Spleen (tissue), 7 donors: ENCODE measurements around the gene BAG1.

Source experiments
- POLR2A ChIP-seq, 3 donors: fragments of 450-650 bp; IDR thresholded peaks; one replicate each; pipeline ENCODE4 v1.5.1; 2017; ENCODE audit warnings: antibody characterized with exemption in 3 of 3, mild to moderate bottlenecking in 1 of 3
- TF ChIP-seq, protein P1 (sequence below), 11 experiments: fragments of 200-600 bp in 7 of 11; fragments of 450-650 bp in 4 of 11; sonication (generic) in 4 of 11; IDR thresholded peaks in 8 of 11; conservative IDR thresholded peaks in 3 of 11; 1 replicate in 7 of 11; 2 replicates in 4 of 11; pipeline versions ENCODE4 v1.4.0 to v1.8.0; 2016 to 2021; ENCODE audit warnings: antibody characterized with exemption in 11 of 11, inconsistent platforms in 4 of 11, mild to moderate bottlenecking in 1 of 11
- donor health status: DM: no; HTN: no; CAD: no; lungs with moderate emphysema.
- donor health status: DM: no; HTN: no; CAD: no.
- donor health status: DM: no; HTN: no; CAD: no.

DNA sequence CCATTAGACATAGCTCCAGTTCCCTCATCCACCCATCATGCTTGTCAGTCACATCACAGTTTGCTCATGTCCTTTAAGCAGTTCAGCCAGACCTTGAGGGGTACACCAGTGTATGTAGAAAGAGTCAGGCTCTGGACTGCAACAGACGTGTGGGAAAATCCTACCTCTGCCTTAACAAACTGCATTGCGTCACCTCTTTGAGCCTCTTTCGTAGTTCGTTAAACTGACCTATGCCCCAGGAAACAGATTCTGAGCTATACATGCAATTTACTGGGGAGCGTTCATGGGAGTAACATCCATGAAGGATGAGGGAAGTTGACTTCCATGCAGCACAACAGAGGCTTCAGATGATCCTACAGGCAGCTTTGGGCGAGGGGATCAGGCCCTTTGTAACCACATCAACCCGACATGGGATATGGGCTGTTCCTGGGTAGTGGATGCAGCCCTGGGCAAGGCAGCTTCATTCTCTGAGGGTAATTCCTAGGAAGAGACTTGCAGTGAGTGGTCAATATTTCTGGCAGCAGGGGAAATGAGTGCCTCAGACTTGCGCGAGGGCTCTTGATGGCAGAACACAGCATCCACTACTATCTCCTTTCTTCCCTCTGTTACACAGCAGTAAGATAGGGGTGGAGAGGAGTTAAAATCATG lies 20.2 kb downstream of the BAG1 start:
- TF ChIP-seq, protein P1, sequence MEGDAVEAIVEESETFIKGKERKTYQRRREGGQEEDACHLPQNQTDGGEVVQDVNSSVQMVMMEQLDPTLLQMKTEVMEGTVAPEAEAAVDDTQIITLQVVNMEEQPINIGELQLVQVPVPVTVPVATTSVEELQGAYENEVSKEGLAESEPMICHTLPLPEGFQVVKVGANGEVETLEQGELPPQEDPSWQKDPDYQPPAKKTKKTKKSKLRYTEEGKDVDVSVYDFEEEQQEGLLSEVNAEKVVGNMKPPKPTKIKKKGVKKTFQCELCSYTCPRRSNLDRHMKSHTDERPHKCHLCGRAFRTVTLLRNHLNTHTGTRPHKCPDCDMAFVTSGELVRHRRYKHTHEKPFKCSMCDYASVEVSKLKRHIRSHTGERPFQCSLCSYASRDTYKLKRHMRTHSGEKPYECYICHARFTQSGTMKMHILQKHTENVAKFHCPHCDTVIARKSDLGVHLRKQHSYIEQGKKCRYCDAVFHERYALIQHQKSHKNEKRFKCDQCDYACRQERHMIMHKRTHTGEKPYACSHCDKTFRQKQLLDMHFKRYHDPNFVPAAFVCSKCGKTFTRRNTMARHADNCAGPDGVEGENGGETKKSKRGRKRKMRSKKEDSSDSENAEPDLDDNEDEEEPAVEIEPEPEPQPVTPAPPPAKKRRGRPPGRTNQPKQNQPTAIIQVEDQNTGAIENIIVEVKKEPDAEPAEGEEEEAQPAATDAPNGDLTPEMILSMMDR (IDR thresholded peaks at IDR 0.05 in 8 of 11, conservative IDR thresholded peaks at IDR 0.05 in 3 of 11), result no peak
- TF ChIP-seq POLR2A (IDR thresholded peaks at IDR 0.05), result no peak
